Ovary (tissue), 9 donors: ENCODE results near the gene ANXA9. TPM values are rescaled to one million over a fixed set of nuclear protein-coding genes. Genes with fewer than 3 reads are reported as not detected.

Experiments used
- DNase-seq, 5 donors: peaks; one replicate each; pipeline ENCODE4 v3.0.0-alpha.2; 2019 to 2020
- H3K27ac ChIP-seq, 2 donors: fragments of 200-600 bp; one replicate each; pipeline versions ENCODE4 v1.5.1 to v1.8.0; 2019 to 2022
- H3K27me3 ChIP-seq: fragments of 200-600 bp; one replicate; pipeline ENCODE4 v1.8.0; 2022
- H3K36me3 ChIP-seq: fragments of 200-600 bp; sonication (generic); one replicate; pipeline ENCODE4 v1.5.1; 2019
- H3K4me1 ChIP-seq: one replicate; pipeline ENCODE4 v1.8.1; 2013; ENCODE audit warnings: mild to moderate bottlenecking, moderate library complexity; ENCODE audit not compliant: insufficient read depth
- H3K4me3 ChIP-seq: fragments of 200-600 bp; sonication (generic); one replicate; pipeline ENCODE4 v1.5.1; 2017
- H3K9me3 ChIP-seq, 2 donors: fragments of 200-600 bp in 1 of 2; sonication (generic) in 1 of 2; one replicate each; pipeline versions ENCODE4 v1.5.1 to v1.8.1; 2013 to 2019; ENCODE audit warnings: mild to moderate bottlenecking in 1 of 2, moderate library complexity in 1 of 2
- EP300 ChIP-seq: sonication (generic); formaldehyde crosslinking; IDR thresholded peaks from one replicate; pipeline ENCODE4 v1.6.1; 2017; ENCODE audit warnings: antibody characterized with exemption
- POLR2A ChIP-seq: fragments of 450-650 bp; IDR thresholded peaks from one replicate; pipeline ENCODE4 v1.6.1; 2017; ENCODE audit warnings: antibody characterized with exemption, mild to moderate bottlenecking, moderate library complexity
- WGBS, 3 donors: extraction: QIAGEN DNeasy Blood & Tissue Kit in 1 of 3; methylation state at CpG; one replicate each; pipeline versions ENCODE4 v1.1.5 to v1.1.7; 2013 to 2017; 5-methylcytosine and 5-hydroxymethylcytosine counted together
- intact Hi-C, 4 donors: fragments of 100-400 bp; cut with DNase I; formaldehyde crosslinking; loops; one replicate each; pipeline versions ENCODE4 v1.11.0 to v1.15.1; 2022 to 2023
- polyA plus RNA-seq, 2 donors: library from polyadenylated mRNA; stranded (reverse); fragments of 200-250 nt in 1 of 2; fragments of 350-450 nt in 1 of 2; fragmentation: Illumina TruSeq in 1 of 2; extraction: RNeasy Lipid Tissue Mini Kit (QIAGEN cat#74804) in 1 of 2; gene quantifications; one replicate each; pipeline ENCODE4 v1.2.3, GENCODE V29; 2013 to 2014
- total RNA-seq, 7 donors: library from RNA; depleted of rRNA in 2 of 7; stranded (reverse); fragments of >200 nt in 2 of 7; fragmentation: NEBNext Ultra II Directional in 3 of 7; extraction: Animal tissue kit (Norgen Biotek cat#: 25700) in 3 of 7; gene quantifications; one replicate each; pipeline versions ENCODE4 v1.1.0 to v1.2.4, GENCODE V29; 2016 to 2023
- TF ChIP-seq, protein P1 (sequence below), 3 donors: fragments of 450-650 bp in 2 of 3; fragments of 200-600 bp in 1 of 3; IDR thresholded peaks; one replicate each; pipeline versions ENCODE4 v1.5.1 to v1.8.0; 2016 to 2022; ENCODE audit warnings: antibody characterized with exemption in 3 of 3, mild to moderate bottlenecking in 1 of 3
- donor health status: DM: no; HTN: no; CAD: no; lungs with moderate emphysema.
- donor health status: DM: no; HTN: no; CAD: no.
- donor health status: Bipolar disorder and iron deficiency.
- donor health status: DM: yes; HTN: yes; CAD: no.
- donor health status: DM: no; HTN: no; CAD: no.
- donor health status: DM: yes; HTN: yes; CAD: no.

The ANXA9 gene
- total and polyA plus RNA-seq, 9 donors = 0.24 to 6.9 (median 0.79) TPM

GRCh38 chr1:151009206-151009587 is 27.1 kb downstream of the ANXA9 start:
- Histone ChIP-seq H3K27me3 (no peaks in the 10 kb centered on the region), H3K4me3 (peak overlapping the region; percentile 74), H3K9me3 (no peaks in the 10 kb centered on the region), H3K4me1 (peaks cover 5% of the 10 kb centered on the region), H3K36me3 (no peaks in the 10 kb centered on the region), H3K27ac (peak overlapping the region in 1 of 2 donors; percentile 86)
- DNase-seq = no peak
- TF ChIP-seq, protein P1, sequence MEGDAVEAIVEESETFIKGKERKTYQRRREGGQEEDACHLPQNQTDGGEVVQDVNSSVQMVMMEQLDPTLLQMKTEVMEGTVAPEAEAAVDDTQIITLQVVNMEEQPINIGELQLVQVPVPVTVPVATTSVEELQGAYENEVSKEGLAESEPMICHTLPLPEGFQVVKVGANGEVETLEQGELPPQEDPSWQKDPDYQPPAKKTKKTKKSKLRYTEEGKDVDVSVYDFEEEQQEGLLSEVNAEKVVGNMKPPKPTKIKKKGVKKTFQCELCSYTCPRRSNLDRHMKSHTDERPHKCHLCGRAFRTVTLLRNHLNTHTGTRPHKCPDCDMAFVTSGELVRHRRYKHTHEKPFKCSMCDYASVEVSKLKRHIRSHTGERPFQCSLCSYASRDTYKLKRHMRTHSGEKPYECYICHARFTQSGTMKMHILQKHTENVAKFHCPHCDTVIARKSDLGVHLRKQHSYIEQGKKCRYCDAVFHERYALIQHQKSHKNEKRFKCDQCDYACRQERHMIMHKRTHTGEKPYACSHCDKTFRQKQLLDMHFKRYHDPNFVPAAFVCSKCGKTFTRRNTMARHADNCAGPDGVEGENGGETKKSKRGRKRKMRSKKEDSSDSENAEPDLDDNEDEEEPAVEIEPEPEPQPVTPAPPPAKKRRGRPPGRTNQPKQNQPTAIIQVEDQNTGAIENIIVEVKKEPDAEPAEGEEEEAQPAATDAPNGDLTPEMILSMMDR (IDR thresholded peaks at IDR 0.05) = no peak
- TF ChIP-seq POLR2A (no peak), EP300 (no peak)
- intact Hi-C loops = no loop called here
- WGBS, 3 donors = 29 to 31% (median 29%) methylated on average over 3 of the region's 3 CpGs

DNA sequence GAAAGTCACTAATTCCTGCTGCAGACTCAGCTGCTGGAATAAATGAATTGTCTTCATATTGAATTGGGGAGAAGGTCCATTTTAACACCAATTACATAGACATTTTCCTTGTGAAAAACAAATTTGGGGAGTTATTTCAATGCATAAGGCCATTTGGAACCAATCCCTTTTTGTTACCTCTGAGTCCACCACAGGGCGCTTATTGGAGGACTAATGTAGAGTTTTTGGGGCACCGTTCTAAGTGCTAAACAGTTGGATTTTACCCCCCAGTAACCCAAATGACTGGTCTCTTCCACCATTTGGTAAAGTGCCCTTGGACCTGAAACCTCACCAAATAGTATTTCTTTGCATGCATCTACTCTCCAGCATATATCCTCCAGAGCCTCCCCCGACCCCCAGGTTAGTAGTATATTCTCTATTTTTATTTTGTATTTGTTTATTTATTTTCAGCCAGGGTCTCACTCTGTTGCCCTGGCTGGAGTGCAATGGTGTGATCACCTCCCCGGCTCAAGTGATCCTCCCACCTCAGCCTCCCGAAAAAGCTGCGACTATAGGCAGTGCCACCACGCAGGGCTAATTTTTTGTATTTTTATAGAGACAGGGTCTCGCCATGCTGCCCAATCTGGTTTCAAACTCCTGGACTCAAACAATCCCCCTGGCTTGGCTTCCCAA is 27.7 kb downstream of the ANXA9 start:
- Histone ChIP-seq H3K4me3 (no peak overlapping the region), H3K9me3 (no peaks in the 10 kb centered on the region), H3K4me1 (peaks cover 1% of the 10 kb centered on the region), H3K27me3 (no peaks in the 10 kb centered on the region), H3K36me3 (no peaks in the 10 kb centered on the region), H3K27ac (no peak overlapping the region)
- intact Hi-C loops = no loop called here
- WGBS, 3 donors = 94 to 95% (median 95%) methylated on average over 8 of the region's 8 CpGs
- no peak for DNase-seq
- no peak for TF ChIP-seq EP300
- TF ChIP-seq, protein P1 (IDR thresholded peaks at IDR 0.05) = no peak
- no peak for TF ChIP-seq POLR2A

DNA sequence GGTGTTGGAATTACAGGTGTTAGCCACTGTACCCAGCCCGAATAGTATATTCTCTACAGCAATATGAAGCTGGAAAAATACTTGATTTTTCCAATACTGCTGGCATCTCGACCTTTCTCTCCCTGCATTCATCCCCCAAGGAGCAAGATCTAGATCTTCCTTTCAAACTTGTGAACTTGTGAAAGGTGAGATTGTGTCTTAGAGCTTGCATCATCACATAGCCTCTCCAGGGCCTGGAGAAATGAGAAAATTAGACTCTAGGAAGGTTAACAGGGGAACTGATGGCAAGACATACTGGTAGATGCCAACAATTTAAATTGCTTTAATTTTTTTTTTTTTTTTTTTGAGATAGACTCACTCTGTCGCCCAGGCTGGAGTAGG is 28.2 kb downstream of the ANXA9 start:
- TF ChIP-seq, protein P1 (IDR thresholded peaks at IDR 0.05) = no peak
- TF ChIP-seq POLR2A = no peak
- no peak for TF ChIP-seq EP300
- Histone ChIP-seq H3K4me1 (peaks cover 1% of the 10 kb centered on the region), H3K4me3 (no peak overlapping the region), H3K27ac (no peak overlapping the region), H3K9me3 (no peaks in the 10 kb centered on the region), H3K36me3 (no peaks in the 10 kb centered on the region), H3K27me3 (no peaks in the 10 kb centered on the region)
- no peak for DNase-seq
- intact Hi-C loops = no loop called here
- WGBS, 3 donors = 90 to 94% (median 91%) methylated on average over 3 of the region's 3 CpGs

GRCh38 chr1:151011154-151011850 is 29.2 kb downstream of the ANXA9 start:
- Histone ChIP-seq H3K27ac (no peak overlapping the region), H3K9me3 (no peaks in the 10 kb centered on the region), H3K4me1 (peaks cover 1% of the 10 kb centered on the region), H3K4me3 (no peak overlapping the region), H3K27me3 (no peaks in the 10 kb centered on the region), H3K36me3 (no peaks in the 10 kb centered on the region)
- intact Hi-C loops = no loop called here
- DNase-seq = no peak
- TF ChIP-seq EP300 (no peak), POLR2A (no peak)
- TF ChIP-seq, protein P1 (IDR thresholded peaks at IDR 0.05) = no peak
- WGBS, 3 donors = 63 to 65% (median 64%) methylated on average over 4 of the region's 4 CpGs
